Measurements from ENCODE around the gene TPO.
"Not testable (repeated sequence)": the region's sequence is repeated elsewhere in the genome, so short reads cannot be mapped to it uniquely, and the experiment has no call there.

TPO gene

GRCh38 chr2:1387954-1388725 is 25.1 kb upstream of the TPO start:
- H3K27me3 ChIP-seq (ENCODE audit: control insufficient read depth, insufficient read depth, low read length); H3K4me1 ChIP-seq (ENCODE audit: control insufficient read depth, insufficient read depth, low read length); H3K9ac ChIP-seq (ENCODE audit: low read depth, low read length); H3K9me3 ChIP-seq (ENCODE audit: control insufficient read depth, insufficient read depth, low read length); H3K36me3 ChIP-seq (ENCODE audit: control insufficient read depth, insufficient read depth, low read length): not testable (repeated sequence)
- peak overlapping the region; percentile 45 for H3K4me3 ChIP-seq (ENCODE audit: low read depth, low read length)

- H3K4me1 ChIP-seq (ENCODE audit: control insufficient read depth, insufficient read depth, low read length); H3K9me3 ChIP-seq (ENCODE audit: control insufficient read depth, insufficient read depth, low read length); H3K36me3 ChIP-seq (ENCODE audit: control insufficient read depth, insufficient read depth, low read length); H3K27me3 ChIP-seq (ENCODE audit: control insufficient read depth, insufficient read depth, low read length); H3K4me3 ChIP-seq (ENCODE audit: low read depth, low read length); H3K9ac ChIP-seq (ENCODE audit: low read depth, low read length): not testable (repeated sequence)
These were observed 23.1 kb upstream of the TPO start for GRCh38 chr2:1390118-1390517.

- H3K4me3 ChIP-seq (ENCODE audit: low read depth, low read length): no peak overlapping the region
- no peaks in the 10 kb centered on the region for H3K36me3 ChIP-seq (ENCODE audit: control insufficient read depth, insufficient read depth, low read length)
- peaks cover 6% of the 10 kb centered on the region for H3K27me3 ChIP-seq (ENCODE audit: control insufficient read depth, insufficient read depth, low read length)
- H3K4me1 ChIP-seq (ENCODE audit: control insufficient read depth, insufficient read depth, low read length): no peaks in the 10 kb centered on the region
- no peak overlapping the region for H3K9ac ChIP-seq (ENCODE audit: low read depth, low read length)
- no peaks in the 10 kb centered on the region for H3K9me3 ChIP-seq (ENCODE audit: control insufficient read depth, insufficient read depth, low read length)
These were observed 19.9 kb upstream of the TPO start for GRCh38 chr2:1393321-1393720.

- no peak overlapping the region for H3K4me3 ChIP-seq (ENCODE audit: low read depth, low read length)
- no peaks in the 10 kb centered on the region for H3K9me3 ChIP-seq (ENCODE audit: control insufficient read depth, insufficient read depth, low read length)
- no peak overlapping the region for H3K9ac ChIP-seq (ENCODE audit: low read depth, low read length)
- no peaks in the 10 kb centered on the region for H3K36me3 ChIP-seq (ENCODE audit: control insufficient read depth, insufficient read depth, low read length)
- no peaks in the 10 kb centered on the region for H3K27me3 ChIP-seq (ENCODE audit: control insufficient read depth, insufficient read depth, low read length)
- H3K4me1 ChIP-seq (ENCODE audit: control insufficient read depth, insufficient read depth, low read length): no peaks in the 10 kb centered on the region
These were observed 18.4 kb upstream of the TPO start for GRCh38 chr2:1394709-1395408.

- Histone ChIP-seq H3K4me3 (ENCODE audit: low read depth, low read length) (no peak overlapping the region), H3K9ac (ENCODE audit: low read depth, low read length) (no peak overlapping the region), H3K36me3 (ENCODE audit: control insufficient read depth, insufficient read depth, low read length) (no peaks in the 10 kb centered on the region), H3K9me3 (ENCODE audit: control insufficient read depth, insufficient read depth, low read length) (no peaks in the 10 kb centered on the region), H3K4me1 (ENCODE audit: control insufficient read depth, insufficient read depth, low read length) (no peaks in the 10 kb centered on the region), H3K27me3 (ENCODE audit: control insufficient read depth, insufficient read depth, low read length) (no peaks in the 10 kb centered on the region)
These were observed 15.9 kb upstream of the TPO start for GRCh38 chr2:1397350-1397749.

GRCh38 chr2:1398191-1398590 is 15.1 kb upstream of the TPO start:
- H3K36me3 ChIP-seq (ENCODE audit: control insufficient read depth, insufficient read depth, low read length): no peaks in the 10 kb centered on the region

GRCh38 chr2:1400943-1401735 is 12.1 kb upstream of the TPO start:
- Histone ChIP-seq H3K4me1 (ENCODE audit: control insufficient read depth, insufficient read depth, low read length) (no peaks in the 10 kb centered on the region), H3K27me3 (ENCODE audit: control insufficient read depth, insufficient read depth, low read length) (no peaks in the 10 kb centered on the region)

More at GRCh38 chr2:1398191-1398590, 15.1 kb upstream of the TPO start:
- H3K9me3 ChIP-seq (ENCODE audit: control insufficient read depth, insufficient read depth, low read length): no peaks in the 10 kb centered on the region
- no peaks in the 10 kb centered on the region for H3K4me1 ChIP-seq (ENCODE audit: control insufficient read depth, insufficient read depth, low read length)
- no peaks in the 10 kb centered on the region for H3K27me3 ChIP-seq (ENCODE audit: control insufficient read depth, insufficient read depth, low read length)
- no peak overlapping the region for H3K9ac ChIP-seq (ENCODE audit: low read depth, low read length)
- H3K4me3 ChIP-seq (ENCODE audit: low read depth, low read length): no peak overlapping the region

GRCh38 chr2:1402064-1402463 is 11.2 kb upstream of the TPO start:
- no peaks in the 10 kb centered on the region for H3K9me3 ChIP-seq (ENCODE audit: control insufficient read depth, insufficient read depth, low read length)
- no peak overlapping the region for H3K4me3 ChIP-seq (ENCODE audit: low read depth, low read length)
- H3K9ac ChIP-seq (ENCODE audit: low read depth, low read length): no peak overlapping the region
- no peaks in the 10 kb centered on the region for H3K27me3 ChIP-seq (ENCODE audit: control insufficient read depth, insufficient read depth, low read length)
- H3K4me1 ChIP-seq (ENCODE audit: control insufficient read depth, insufficient read depth, low read length): no peaks in the 10 kb centered on the region
- H3K36me3 ChIP-seq (ENCODE audit: control insufficient read depth, insufficient read depth, low read length): no peaks in the 10 kb centered on the region

More at GRCh38 chr2:1400943-1401735, 12.1 kb upstream of the TPO start:
- H3K4me3 ChIP-seq (ENCODE audit: low read depth, low read length): no peak overlapping the region
- H3K36me3 ChIP-seq (ENCODE audit: control insufficient read depth, insufficient read depth, low read length): no peaks in the 10 kb centered on the region
- H3K9ac ChIP-seq (ENCODE audit: low read depth, low read length): no peak overlapping the region
- H3K9me3 ChIP-seq (ENCODE audit: control insufficient read depth, insufficient read depth, low read length): no peaks in the 10 kb centered on the region

GRCh38 chr2:1403565-1403964 is 9.7 kb upstream of the TPO start:
- Histone ChIP-seq H3K9me3 (ENCODE audit: control insufficient read depth, insufficient read depth, low read length) (no peaks in the 10 kb centered on the region), H3K9ac (ENCODE audit: low read depth, low read length) (no peak overlapping the region), H3K4me3 (ENCODE audit: low read depth, low read length) (no peak overlapping the region), H3K4me1 (ENCODE audit: control insufficient read depth, insufficient read depth, low read length) (no peaks in the 10 kb centered on the region), H3K36me3 (ENCODE audit: control insufficient read depth, insufficient read depth, low read length) (no peaks in the 10 kb centered on the region), H3K27me3 (ENCODE audit: control insufficient read depth, insufficient read depth, low read length) (no peaks in the 10 kb centered on the region)

- Histone ChIP-seq H3K4me3 (ENCODE audit: low read depth, low read length) (no peak overlapping the region), H3K9ac (ENCODE audit: low read depth, low read length) (no peak overlapping the region), H3K4me1 (ENCODE audit: control insufficient read depth, insufficient read depth, low read length) (no peaks in the 10 kb centered on the region), H3K27me3 (ENCODE audit: control insufficient read depth, insufficient read depth, low read length) (no peaks in the 10 kb centered on the region), H3K9me3 (ENCODE audit: control insufficient read depth, insufficient read depth, low read length) (no peaks in the 10 kb centered on the region), H3K36me3 (ENCODE audit: control insufficient read depth, insufficient read depth, low read length) (no peaks in the 10 kb centered on the region)
These were observed 8.1 kb upstream of the TPO start for GRCh38 chr2:1405124-1405523.

GRCh38 chr2:1405967-1406366 is 7.3 kb upstream of the TPO start:
- no peaks in the 10 kb centered on the region for H3K9me3 ChIP-seq (ENCODE audit: control insufficient read depth, insufficient read depth, low read length)
- H3K36me3 ChIP-seq (ENCODE audit: control insufficient read depth, insufficient read depth, low read length): no peaks in the 10 kb centered on the region

More at GRCh38 chr2:1405967-1406366, 7.3 kb upstream of the TPO start:
- Histone ChIP-seq H3K27me3 (ENCODE audit: control insufficient read depth, insufficient read depth, low read length) (no peaks in the 10 kb centered on the region), H3K4me3 (ENCODE audit: low read depth, low read length) (no peak overlapping the region), H3K9ac (ENCODE audit: low read depth, low read length) (no peak overlapping the region), H3K4me1 (ENCODE audit: control insufficient read depth, insufficient read depth, low read length) (no peaks in the 10 kb centered on the region)
